ENCODE measurements around the gene CDC42SE2. TPM values are rescaled to one million over a fixed set of nuclear protein-coding genes. Genes with fewer than 3 reads are reported as not detected.
A peak's percentile ranks its signal among the peaks of the same experiment; 100 is the strongest.

CDC42SE2 gene
- total and polyA plus RNA-seq, 10 donors: 49.6 to 128 (median 102) TPM

DNA sequence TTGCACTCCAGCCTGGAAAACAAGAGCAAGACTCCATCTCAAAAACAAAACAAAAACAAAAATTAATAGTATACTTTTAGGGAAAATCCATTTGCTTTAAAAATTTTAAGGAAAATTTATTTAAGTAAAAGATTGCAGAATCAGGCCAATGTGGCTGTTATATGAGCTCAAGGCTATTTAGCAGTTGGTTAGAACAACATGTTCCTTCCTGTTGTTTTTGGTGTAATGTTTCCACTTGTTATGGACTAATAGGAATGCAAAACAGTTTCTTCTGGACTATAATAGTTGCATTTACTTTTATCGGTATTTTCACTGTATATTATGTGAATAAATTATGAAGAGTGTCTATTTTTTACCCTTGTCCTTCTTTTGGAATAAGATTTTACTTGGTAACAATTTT, 3.0 kb upstream of the CDC42SE2 start:
- DNase-seq: no peak
- H3K36me3 ChIP-seq: peaks cover 0 to 5% (median 0%) of the 10 kb centered on the region in 6 donors
- 48 to 71% (median 57%) methylated on average over 1 of the region's 1 CpG for WGBS, 5 donors
- no peak for TF ChIP-seq POLR2A (IDR thresholded peaks at IDR 0.05)
- TF ChIP-seq POLR2AphosphoS5 (IDR thresholded peaks at IDR 0.05): no peak
- H3K9me3 ChIP-seq: no peaks in the 10 kb centered on the region
- peak overlapping the region in 1 of 8 donors; percentile 22 for H3K4me3 ChIP-seq
- intact Hi-C loops (cut with DNase I; ENCODE audit: low total_unique reads): loop anchor here (10.0 kb wide), 1 partner anchor 96 kb away; the partner anchor contains the start of gene HINT1
- peak overlapping the region in 7 of 8 donors; percentile 56 to 100 (median 98) for H3K27ac ChIP-seq
- H3K27me3 ChIP-seq (replicated peaks in 1 of 7): no peaks in the 10 kb centered on the region
- peaks cover 31 to 85% (median 70%) of the 10 kb centered on the region in 6 donors for H3K4me1 ChIP-seq

DNA sequence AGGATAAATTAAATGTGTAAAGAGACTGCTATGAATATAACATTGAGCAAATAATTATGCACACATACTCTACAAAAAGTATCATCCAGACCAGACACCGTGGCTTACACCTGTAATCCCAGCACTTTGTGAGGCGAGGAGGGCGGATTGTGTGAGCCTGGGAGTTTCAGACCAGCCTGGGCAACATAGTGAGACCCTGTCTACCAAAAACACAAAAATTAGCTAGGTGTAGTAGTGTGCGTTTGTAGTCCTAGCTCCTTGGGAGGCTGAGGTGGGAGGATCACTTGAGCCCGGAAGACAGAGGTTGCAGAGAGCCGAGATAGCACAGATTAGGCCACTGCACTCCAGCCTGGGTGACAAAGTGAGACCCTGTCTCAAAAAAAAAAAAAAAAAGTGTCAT, 2.4 kb upstream of the CDC42SE2 start:
- intact Hi-C loops (cut with DNase I; ENCODE audit: low total_unique reads): loop anchor here (10.0 kb wide), 1 partner anchor 97 kb away; the partner anchor contains the start of gene HINT1
- Histone ChIP-seq H3K36me3 (peaks cover 0 to 5% (median 0%) of the 10 kb centered on the region in 6 donors), H3K4me3 (no peak overlapping the region), H3K27ac (peak overlapping the region in 7 of 8 donors; percentile 56 to 100 (median 99)), H3K9me3 (no peaks in the 10 kb centered on the region), H3K27me3 (replicated peaks in 1 of 7) (no peaks in the 10 kb centered on the region), H3K4me1 (peaks cover 31 to 85% (median 71%) of the 10 kb centered on the region in 6 donors)
- WGBS, 5 donors: 88 to 98% (median 92%) methylated on average over 6 of the region's 6 CpGs
- TF ChIP-seq, protein P1, sequence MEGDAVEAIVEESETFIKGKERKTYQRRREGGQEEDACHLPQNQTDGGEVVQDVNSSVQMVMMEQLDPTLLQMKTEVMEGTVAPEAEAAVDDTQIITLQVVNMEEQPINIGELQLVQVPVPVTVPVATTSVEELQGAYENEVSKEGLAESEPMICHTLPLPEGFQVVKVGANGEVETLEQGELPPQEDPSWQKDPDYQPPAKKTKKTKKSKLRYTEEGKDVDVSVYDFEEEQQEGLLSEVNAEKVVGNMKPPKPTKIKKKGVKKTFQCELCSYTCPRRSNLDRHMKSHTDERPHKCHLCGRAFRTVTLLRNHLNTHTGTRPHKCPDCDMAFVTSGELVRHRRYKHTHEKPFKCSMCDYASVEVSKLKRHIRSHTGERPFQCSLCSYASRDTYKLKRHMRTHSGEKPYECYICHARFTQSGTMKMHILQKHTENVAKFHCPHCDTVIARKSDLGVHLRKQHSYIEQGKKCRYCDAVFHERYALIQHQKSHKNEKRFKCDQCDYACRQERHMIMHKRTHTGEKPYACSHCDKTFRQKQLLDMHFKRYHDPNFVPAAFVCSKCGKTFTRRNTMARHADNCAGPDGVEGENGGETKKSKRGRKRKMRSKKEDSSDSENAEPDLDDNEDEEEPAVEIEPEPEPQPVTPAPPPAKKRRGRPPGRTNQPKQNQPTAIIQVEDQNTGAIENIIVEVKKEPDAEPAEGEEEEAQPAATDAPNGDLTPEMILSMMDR (IDR thresholded peaks at IDR 0.05 in 8 of 11, conservative IDR thresholded peaks at IDR 0.05 in 3 of 11): no peak
- TF ChIP-seq POLR2AphosphoS5 (IDR thresholded peaks at IDR 0.05) (no peak), POLR2A (IDR thresholded peaks at IDR 0.05) (no peak)
- DNase-seq: no peak

DNA sequence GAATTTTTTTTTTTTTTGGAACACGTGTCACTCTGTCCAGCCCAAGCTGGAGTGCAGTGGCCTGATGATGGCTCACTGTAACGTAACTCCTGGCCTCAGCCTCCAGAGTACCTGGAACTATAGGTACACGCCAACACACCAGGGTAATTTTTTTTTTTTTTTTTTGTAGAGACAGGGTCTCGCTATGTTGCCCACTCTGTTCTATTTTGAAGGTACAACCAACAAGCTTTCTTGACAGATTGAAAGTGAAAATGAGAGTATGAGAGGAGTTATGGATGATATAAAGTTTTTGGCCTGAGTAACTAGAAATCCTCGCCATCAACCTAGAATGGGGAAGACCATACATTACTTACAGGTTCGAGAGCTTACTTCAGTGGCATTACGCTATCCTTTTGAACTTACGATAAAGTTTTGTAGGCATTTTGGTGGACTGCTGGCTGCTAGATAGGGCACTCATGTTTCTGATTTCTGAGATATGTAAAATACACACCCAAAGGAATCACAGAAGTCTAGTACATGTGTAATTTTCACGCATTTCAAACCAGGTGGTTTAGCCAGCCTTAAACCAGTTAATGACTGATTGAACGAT, 806 bp upstream of the CDC42SE2 start:
- peak overlapping the region; percentile 79 to 100 (median 99) for H3K27ac ChIP-seq
- peaks cover 26 to 85% (median 70%) of the 10 kb centered on the region in 6 donors for H3K4me1 ChIP-seq
- peak overlapping the region; percentile 61 to 91 (median 81) for H3K4me3 ChIP-seq
- 17 to 29% (median 19%) methylated on average over 8 to 10 of the region's 10 CpGs for WGBS, 5 donors
- H3K36me3 ChIP-seq: peaks cover 0 to 5% (median 0%) of the 10 kb centered on the region in 6 donors
- intact Hi-C loops (cut with DNase I; ENCODE audit: low total_unique reads): loop anchor here (10.0 kb wide), 1 partner anchor 98 kb away; the partner anchor contains the start of gene HINT1
- H3K27me3 ChIP-seq (replicated peaks in 1 of 7): no peaks in the 10 kb centered on the region
- H3K9me3 ChIP-seq: no peaks in the 10 kb centered on the region
- no peak for TF ChIP-seq POLR2A (IDR thresholded peaks at IDR 0.05)
- TF ChIP-seq, protein P1 (IDR thresholded peaks at IDR 0.05 in 8 of 11, conservative IDR thresholded peaks at IDR 0.05 in 3 of 11): no peak
- no peak for TF ChIP-seq POLR2AphosphoS5 (IDR thresholded peaks at IDR 0.05)
- DNase-seq: no peak

DNA sequence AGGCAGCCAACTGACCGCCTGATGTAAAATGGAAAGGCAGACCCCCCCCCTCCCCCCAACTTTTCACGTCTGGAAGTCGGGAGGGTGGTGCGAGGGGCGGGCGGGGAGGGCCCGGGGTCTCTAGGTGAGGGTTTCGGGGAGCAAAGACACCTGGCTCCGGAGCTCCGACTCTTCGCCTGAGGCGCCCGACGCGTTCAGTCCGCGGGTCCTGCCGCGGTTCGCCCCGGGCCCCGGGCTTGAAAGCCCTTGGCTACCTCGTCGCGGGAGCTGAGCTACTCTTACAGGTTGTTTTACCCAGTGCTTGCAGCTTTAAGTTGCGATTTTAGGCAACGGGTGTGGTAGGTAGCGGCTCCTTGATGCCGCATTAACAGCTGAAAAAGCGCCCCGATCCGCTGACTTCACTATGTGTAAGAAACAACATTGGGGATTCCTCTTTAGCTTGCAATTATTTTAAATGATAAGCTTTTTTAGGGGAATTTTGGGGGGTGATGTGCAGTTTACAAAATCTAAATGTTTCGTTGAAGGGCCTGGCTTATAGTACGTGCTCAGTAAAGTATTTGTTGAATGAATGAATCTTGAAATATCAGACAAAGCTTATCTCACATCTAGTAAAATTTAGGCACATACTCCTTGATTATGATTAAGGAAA, 722 bp downstream of the CDC42SE2 start:
- DNase-seq: peak; percentile 92
- 0 to 2% (median 0%) methylated on average over 9 to 34 of the region's 34 CpGs for WGBS, 5 donors
- intact Hi-C loops (cut with DNase I; ENCODE audit: low total_unique reads): loop anchor here (10.0 kb wide), 1 partner anchor 100 kb away; the partner anchor contains the start of gene HINT1

More for the DNA sequence above, 722 bp downstream of the CDC42SE2 start:
- no peaks in the 10 kb centered on the region for H3K27me3 ChIP-seq (replicated peaks in 1 of 7)
- H3K36me3 ChIP-seq: no peaks in the 10 kb centered on the region
- H3K4me1 ChIP-seq: peaks cover 29 to 85% (median 72%) of the 10 kb centered on the region in 6 donors
- peak overlapping the region; percentile 79 to 100 (median 99) for H3K27ac ChIP-seq
- TF ChIP-seq, protein P1 (IDR thresholded peaks at IDR 0.05 in 8 of 11, conservative IDR thresholded peaks at IDR 0.05 in 3 of 11): no peak
- TF ChIP-seq POLR2A (IDR thresholded peaks at IDR 0.05): no peak
- peak overlapping the region; percentile 61 to 91 (median 81) for H3K4me3 ChIP-seq
- no peaks in the 10 kb centered on the region for H3K9me3 ChIP-seq

All from spleen (tissue), 11 donors.